ENCODE measurements around the gene RXFP4.
"Not testable (repeated sequence)": the region's sequence is repeated elsewhere in the genome, so short reads cannot be mapped to it uniquely, and the experiment has no call there.

Gene RXFP4

GRCh38 chr1:155930725-155931124, 10.7 kb upstream of the RXFP4 start:
- not testable (repeated sequence) for DNase-seq

GRCh38 chr1:155931332-155932038, 10.0 kb upstream of the RXFP4 start:
- DNase-seq, result no peak

DNA sequence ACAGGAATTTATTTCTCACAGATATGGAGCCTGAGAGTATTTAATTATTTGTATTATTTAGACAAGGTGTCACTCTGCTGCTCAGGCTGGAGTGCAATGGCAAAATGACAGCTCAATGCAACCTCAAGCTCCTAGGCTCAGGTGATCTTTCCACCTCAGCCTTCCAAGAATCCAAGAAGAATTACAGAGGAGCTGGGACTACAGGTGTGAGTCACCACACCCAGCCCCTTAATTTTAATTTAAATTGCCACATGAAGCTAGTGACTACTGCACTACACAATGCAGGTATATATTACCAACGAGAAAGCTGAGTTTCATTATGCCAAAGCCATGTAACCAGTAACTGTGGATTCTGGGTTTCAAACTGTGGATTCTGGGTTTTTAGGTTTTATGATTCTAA, 9.4 kb upstream of the RXFP4 start:
- no peak for DNase-seq

DNA sequence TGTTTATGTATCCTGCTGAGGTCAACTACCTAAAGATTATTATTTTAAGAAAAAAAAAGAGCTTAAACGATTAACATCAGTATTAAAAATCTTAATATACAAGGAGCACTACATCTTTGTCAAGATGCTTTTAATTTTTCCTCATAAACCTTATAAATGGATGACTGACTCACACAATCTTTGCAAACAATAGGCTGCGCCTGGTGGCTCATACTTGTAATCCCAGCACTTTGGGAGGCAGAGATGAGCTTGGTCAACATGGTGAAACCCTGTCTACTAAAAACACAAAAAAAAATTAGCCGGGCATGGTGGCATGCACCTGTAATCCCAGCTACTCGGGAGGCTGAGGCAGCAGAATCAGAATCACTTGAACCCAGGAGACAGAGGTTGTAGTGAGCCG, 9.0 kb upstream of the RXFP4 start:
- DNase-seq, result no peak

DNA sequence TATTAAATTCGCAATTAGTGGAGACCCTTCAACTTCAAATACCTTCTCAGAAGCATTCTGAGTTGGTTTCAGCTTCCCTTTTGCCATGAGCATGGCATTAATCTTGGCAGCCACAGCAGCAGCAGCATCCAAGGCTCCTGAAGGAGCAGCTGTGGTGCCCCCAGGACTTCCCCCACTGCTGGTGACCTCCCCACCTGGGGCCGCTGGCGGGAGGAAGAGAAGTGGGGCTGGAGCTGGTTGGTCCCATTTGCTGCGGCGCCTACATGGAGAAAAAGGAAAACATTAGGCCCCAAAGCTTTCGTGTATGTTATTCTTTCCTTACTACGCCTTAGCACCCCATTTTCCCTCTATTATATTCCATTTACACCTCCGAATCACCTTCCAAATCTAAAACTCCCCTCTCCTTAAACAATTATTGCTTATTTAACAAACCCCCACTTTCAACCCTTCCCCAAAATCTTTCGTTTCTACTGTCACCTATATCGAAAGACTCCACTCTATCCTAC, 7.8 kb upstream of the RXFP4 start:
- DNase-seq, result no peak

GRCh38 chr1:155934097-155934935, 7.1 kb upstream of the RXFP4 start, which contains the start of gene KHDC4:
Gene KHDC4 (minus strand): TSS chr1:155934413. CDS start chr1:155934373, 40 bp downstream.
- peak; percentile 99 for DNase-seq

DNA sequence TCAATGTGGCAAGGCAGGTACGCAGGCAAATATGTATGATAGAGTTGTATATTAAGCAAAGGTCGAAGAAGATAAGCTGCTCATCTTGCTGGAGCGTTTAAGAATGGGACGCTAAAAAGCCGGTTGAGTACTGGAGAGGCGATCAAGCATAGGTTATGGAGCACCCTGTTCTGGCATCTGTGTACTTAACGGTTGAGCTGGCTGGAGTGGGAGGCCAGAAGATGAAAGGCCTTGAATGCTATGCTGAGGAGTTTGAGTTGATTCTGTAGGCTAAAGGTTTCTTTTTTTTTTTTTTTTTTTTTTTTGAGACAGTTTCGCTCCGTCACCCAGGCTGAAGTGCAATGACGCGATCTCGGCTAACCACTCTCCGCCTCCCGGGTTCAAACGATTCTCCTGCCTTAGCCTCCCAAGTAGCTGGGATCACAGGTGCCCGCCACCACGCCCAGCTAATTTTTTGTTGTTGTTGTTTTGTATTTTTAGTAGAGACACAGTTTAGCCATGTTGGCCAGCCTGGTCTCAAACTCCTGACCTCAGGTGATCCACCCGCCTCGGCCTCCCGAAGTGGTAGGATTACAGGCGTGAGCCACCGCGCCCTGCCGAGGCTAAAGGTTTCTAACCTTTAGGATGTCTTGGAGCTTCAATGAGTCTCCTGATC, 6.4 kb upstream of the RXFP4 start:
- DNase-seq, result no peak

DNA sequence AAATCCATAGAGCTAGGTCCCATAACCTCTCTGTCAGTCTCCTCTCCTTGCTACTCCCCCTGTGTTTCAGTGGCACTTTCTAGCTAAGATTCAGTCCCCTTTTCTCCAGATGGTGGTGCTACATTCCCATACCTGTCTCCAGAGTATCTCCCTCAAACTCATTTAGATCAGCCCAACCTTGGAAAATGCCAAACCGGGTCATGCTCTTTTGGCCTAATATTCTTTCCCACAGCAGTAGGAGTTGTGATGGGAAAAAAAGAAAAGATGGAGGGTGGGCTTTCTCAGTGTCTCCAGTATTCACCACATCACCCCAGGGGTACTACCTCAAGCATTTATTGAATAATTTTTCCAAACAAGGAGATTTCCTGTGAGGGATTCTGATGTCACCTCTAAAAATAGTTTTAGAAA, 3.2 kb upstream of the RXFP4 start:
- peak; percentile 87 for DNase-seq

GRCh38 chr1:155940482-155940992, 901 bp upstream of the RXFP4 start:
- peak; percentile 80 for DNase-seq

- DNase-seq, result no peak
These were observed 550 bp downstream of the RXFP4 start for GRCh38 chr1:155941845-155942531.

DNA sequence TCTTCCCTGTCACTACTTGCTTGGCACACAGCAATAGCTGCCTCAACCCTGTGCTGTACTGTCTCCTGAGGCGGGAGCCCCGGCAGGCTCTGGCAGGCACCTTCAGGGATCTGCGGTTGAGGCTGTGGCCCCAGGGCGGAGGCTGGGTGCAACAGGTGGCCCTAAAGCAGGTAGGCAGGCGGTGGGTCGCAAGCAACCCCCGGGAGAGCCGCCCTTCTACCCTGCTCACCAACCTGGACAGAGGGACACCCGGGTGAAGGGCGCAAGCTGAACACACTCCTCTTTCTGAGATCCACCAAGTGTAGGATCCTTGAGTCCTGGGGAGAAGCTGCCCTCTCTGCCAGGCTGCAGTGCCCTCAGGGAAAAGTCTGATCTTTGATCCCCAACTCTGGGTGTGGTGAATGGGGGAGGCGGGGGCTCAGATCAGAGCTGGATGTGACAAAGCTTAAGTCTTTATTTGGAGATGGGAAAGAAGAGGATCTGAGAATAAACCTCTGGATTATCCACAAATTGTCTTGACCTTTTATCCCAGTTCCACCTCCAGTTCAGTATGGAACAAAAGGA, 1.2 kb downstream of the RXFP4 start:
- DNase-seq, result no peak

DNA sequence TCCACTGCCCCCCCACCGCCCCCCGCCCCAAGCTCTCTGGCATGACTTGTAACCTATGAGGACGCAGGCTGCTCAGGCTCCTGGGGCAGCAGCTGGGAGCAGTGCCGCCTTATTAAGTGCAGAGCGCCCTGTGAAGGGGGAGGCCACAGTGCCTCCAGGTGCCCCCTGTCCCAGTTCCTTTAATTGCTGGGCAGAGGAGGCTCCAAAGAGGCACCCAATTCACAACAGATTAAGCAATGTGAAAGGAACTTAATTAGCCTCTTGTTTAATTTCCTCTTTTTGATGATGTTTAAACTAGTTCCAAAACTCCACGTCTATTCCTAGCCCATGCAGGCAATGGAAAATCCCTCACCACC, 3.0 kb downstream of the RXFP4 start:
- DNase-seq, result no peak

DNA sequence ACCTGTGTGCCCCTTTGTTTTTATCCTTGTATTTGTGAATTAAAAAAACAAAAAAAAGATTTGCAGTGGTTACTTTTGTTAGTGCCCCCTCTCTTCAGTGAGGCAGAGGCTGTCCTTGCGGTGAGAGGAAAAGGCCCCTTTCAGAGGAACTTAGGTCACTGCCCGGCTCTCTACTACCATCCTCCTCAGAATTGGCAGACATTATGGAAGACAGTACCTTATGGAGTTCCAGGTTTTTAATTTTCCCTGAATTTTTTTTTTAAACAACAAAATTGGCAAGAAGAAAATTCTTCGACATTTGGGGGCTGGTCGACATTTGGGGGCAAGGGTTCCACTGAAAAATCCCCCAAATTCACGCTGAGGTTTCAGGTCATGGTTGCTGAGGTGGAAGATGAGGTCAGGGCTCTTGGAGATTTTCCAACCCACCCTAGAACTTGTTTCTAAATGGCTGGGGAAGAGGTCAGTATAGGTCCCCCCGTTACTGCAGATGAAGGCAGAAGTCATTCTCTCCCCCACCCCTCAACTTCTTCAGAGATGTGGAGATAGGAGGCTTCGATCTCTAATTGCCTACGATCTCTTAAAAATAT, 5.3 kb downstream of the RXFP4 start:
- no peak for DNase-seq

DNA sequence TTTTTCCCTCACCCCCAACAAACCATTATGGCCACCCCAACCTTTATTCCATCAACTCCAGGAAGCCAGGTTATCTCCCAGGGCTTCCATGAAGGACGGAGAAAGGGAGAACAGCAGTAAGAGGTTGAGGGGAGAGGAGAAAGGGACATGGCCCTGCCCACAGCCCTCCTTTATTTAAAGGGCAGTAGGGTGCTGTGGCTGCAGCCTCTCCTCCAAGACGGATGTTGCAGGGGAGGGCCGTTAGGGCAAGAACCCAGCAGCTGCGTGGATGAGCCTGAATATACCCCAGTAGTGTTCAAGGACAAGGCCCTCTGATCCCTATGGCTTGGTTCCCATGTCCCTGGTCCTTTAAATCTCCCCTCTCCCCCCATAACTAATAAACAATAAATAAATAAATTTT, 5.9 kb downstream of the RXFP4 start:
- no peak for DNase-seq

DNA sequence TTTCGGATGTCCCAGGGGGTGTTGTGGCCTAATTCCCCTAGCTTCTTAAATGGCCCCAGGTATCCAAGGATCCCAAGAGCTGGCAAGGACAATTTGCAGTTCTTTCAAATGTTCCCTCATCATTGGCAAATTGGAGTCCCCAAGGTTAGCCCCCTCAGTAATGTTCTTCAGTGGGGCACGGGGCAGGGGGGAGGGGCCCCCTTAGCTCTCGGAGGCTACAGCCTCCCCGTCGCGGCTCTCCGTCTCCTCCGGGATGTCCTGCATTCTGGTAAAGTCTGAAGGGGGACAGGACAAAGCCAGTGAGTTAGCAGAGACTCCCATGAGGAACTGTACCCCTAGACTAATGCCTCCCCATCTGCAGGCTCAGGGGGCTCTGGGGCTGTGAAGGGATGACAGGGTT, 6.3 kb downstream of the RXFP4 start:
- no peak for DNase-seq

- no peak for DNase-seq
These were observed 9.4 kb downstream of the RXFP4 start for GRCh38 chr1:155950829-155951228.

DNA sequence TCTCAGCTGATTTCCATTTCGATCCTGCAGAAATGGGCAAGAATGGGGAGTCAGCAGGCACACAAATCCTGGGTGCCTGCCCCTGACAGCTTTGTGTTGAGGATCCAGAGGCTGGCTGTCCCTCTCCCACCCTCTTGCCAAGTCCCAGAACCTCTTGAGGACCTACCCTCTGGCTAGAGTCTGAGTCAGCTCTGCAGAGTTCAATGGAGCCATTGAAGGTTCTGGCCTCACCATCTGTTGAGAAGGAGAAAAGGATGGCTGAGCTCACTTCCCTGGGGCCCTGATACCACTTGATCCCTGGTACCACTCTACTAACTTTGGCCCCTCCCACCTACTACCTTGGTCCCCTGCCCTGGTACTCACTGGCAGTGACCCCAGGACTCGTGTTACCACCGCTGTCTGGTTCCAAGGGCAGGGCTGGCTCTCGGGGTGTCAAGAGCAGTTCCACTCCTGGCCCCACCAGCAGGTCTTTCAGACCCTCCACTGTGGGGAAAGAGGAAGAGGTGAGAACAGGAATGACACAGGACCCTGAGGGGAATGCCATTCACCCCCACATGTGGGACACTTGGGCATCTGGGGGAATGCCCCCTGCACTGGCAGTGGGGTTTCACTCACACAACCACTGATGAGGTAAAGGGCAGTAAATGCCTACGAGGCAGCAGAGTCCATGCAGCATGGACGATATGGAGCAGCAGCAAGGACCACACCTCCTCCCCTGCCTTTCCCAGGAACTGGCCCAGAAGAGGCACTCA, 10.5 kb downstream of the RXFP4 start:
- DNase-seq, result no peak

GRCh38 chr1:155952505-155952890, 11.1 kb downstream of the RXFP4 start:
- no peak for DNase-seq

DNA sequence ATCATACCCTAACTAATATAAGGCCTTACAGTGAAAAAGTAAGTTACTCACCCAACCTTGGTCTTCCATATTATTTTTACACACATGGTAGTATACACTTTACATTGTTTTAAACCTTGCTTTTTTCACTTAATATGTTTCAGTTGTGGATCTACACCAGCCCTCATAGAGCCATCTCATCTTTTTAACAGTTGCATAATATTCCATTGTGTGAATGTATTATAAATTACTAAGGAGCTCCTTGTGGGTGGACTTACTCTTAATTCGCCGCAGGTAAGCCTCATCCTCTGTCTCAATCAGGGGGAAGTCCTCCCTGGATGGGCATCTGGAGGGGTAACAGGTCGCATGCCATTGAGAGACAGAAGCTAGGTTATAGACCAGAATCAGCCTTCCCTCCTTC, 13.2 kb downstream of the RXFP4 start:
- no peak for DNase-seq

GRCh38 chr1:155957411-155957915, 16.0 kb downstream of the RXFP4 start:
- no peak for DNase-seq
